ENCODE data around the gene SORCS2. TPM values are rescaled to one million over a fixed set of nuclear protein-coding genes. Genes with fewer than 3 reads are reported as not detected.
A peak's percentile ranks its signal among the peaks of the same experiment; 100 is the strongest.

The SORCS2 gene
- total and polyA plus RNA-seq, 2 donors (not counting 1 experiment from before 2014, with no cell fraction given), result not detected

- Histone ChIP-seq H3K9ac (ENCODE audit: low read length) (no peak overlapping the region), H4K20me1 (ENCODE audit: control insufficient read depth, insufficient read depth, low read length, poor library complexity, severe bottlenecking) (no peaks in the 10 kb centered on the region), H2AFZ (ENCODE audit: insufficient read depth, low read depth, low read length, poor library complexity, severe bottlenecking) (no peak overlapping the region), H3K27ac (ENCODE audit: low read length in 2 of 2) (no peak overlapping the region), H3K9me3 (ENCODE audit: control extremely low read depth in 1 of 3, control insufficient read depth in 2 of 3, insufficient read depth in 1 of 3, low read length in 2 of 3) (peaks cover 0 to 18% (median 0%) of the 10 kb centered on the region in 3 donors), H3K36me3 (replicated peaks in 1 of 2; ENCODE audit: control extremely low read depth in 1 of 2, control insufficient read depth in 1 of 2, extremely low read depth in 1 of 2, insufficient read depth in 2 of 2, low read length in 1 of 2) (no peaks in the 10 kb centered on the region), H3K4me3 (ENCODE audit: control extremely low read depth in 1 of 5, extremely low read depth in 1 of 5, insufficient read depth in 1 of 5, low read depth in 2 of 5, low read length in 4 of 5) (no peak overlapping the region), H3K79me2 (ENCODE audit: control insufficient read depth, insufficient read depth, low read length) (no peaks in the 10 kb centered on the region), H3K4me2 (replicated peaks; ENCODE audit: low read depth, low read length, poor library complexity, severe bottlenecking) (no peak overlapping the region), H3K27me3 (replicated peaks in 1 of 4; ENCODE audit: control extremely low read depth in 1 of 4, control insufficient read depth in 3 of 4, insufficient read depth in 4 of 4, low read length in 3 of 4) (no peaks in the 10 kb centered on the region), H3K4me1 (ENCODE audit: control insufficient read depth in 2 of 2, insufficient read depth in 2 of 2, low read length in 2 of 2) (no peaks in the 10 kb centered on the region)
- Mint-ChIP-seq H3K27ac (no peak overlapping the region), H3K4me1 (no peaks in the 10 kb centered on the region), H3K27me3 (peaks cover 3% of the 10 kb centered on the region), H3K9me3 (ENCODE audit: insufficient read depth) (no peaks in the 10 kb centered on the region), H3K4me3 (no peak overlapping the region)
- TF ChIP-seq EZH2 (IDR thresholded peaks at IDR 0.05; ENCODE audit: borderline replicate concordance, insufficient read depth, low read depth, low read length, poor library complexity, severe bottlenecking), result no peak
- TF ChIP-seq CTCF (IDR thresholded peaks at IDR 0.05), result no peak
- ChIA-PET POLR2A (no interaction called here), CTCF (no interaction called here)
- intact Hi-C loops (cut with micrococcal nuclease), result no loop called here
- ATAC-seq (ENCODE audit: low read depth) (no peak), DNase-seq (no peak)
- WGBS (ENCODE audit: insufficient coverage), result 82% methylated on average over 10 of the region's 15 CpGs
Observed at GRCh38 chr4:7239101-7239820, 46.9 kb downstream of the SORCS2 start.

GRCh38 chr4:7239844-7240243, 47.5 kb downstream of the SORCS2 start:
- no peaks in the 10 kb centered on the region for H4K20me1 ChIP-seq (ENCODE audit: control insufficient read depth, insufficient read depth, low read length, poor library complexity, severe bottlenecking)
- CTCF ChIA-PET, result no interaction called here
- TF ChIP-seq CTCF (IDR thresholded peaks at IDR 0.05) (no peak), EZH2 (IDR thresholded peaks at IDR 0.05; ENCODE audit: borderline replicate concordance, insufficient read depth, low read depth, low read length, poor library complexity, severe bottlenecking) (no peak)
- Mint-ChIP-seq H3K4me1 (no peaks in the 10 kb centered on the region), H3K27ac (peak overlapping the region; percentile 15), H3K4me3 (no peak overlapping the region), H3K27me3 (peaks cover 3% of the 10 kb centered on the region), H3K9me3 (ENCODE audit: insufficient read depth) (no peaks in the 10 kb centered on the region)
- POLR2A ChIA-PET, result no interaction called here
- 70% methylated on average over 12 of the region's 13 CpGs for WGBS (ENCODE audit: insufficient coverage)
- H3K4me1 ChIP-seq (ENCODE audit: control insufficient read depth in 2 of 2, insufficient read depth in 2 of 2, low read length in 2 of 2), result no peaks in the 10 kb centered on the region
- H3K27ac ChIP-seq (ENCODE audit: low read length in 2 of 2), result no peak overlapping the region
- DNase-seq (no peak), ATAC-seq (ENCODE audit: low read depth) (no peak)
- peaks cover 0 to 18% (median 0%) of the 10 kb centered on the region in 3 donors for H3K9me3 ChIP-seq (ENCODE audit: control extremely low read depth in 1 of 3, control insufficient read depth in 2 of 3, insufficient read depth in 1 of 3, low read length in 2 of 3)
- no peak overlapping the region for H3K4me3 ChIP-seq (ENCODE audit: control extremely low read depth in 1 of 5, extremely low read depth in 1 of 5, insufficient read depth in 1 of 5, low read depth in 2 of 5, low read length in 4 of 5)
- H2AFZ ChIP-seq (ENCODE audit: insufficient read depth, low read depth, low read length, poor library complexity, severe bottlenecking), result no peak overlapping the region
- no peak overlapping the region for H3K9ac ChIP-seq (ENCODE audit: low read length)
- no peaks in the 10 kb centered on the region for H3K79me2 ChIP-seq (ENCODE audit: control insufficient read depth, insufficient read depth, low read length)
- H3K27me3 ChIP-seq (replicated peaks in 1 of 4; ENCODE audit: control extremely low read depth in 1 of 4, control insufficient read depth in 3 of 4, insufficient read depth in 4 of 4, low read length in 3 of 4), result no peaks in the 10 kb centered on the region
- H3K4me2 ChIP-seq (replicated peaks; ENCODE audit: low read depth, low read length, poor library complexity, severe bottlenecking), result no peak overlapping the region
- H3K36me3 ChIP-seq (replicated peaks in 1 of 2; ENCODE audit: control extremely low read depth in 1 of 2, control insufficient read depth in 1 of 2, extremely low read depth in 1 of 2, insufficient read depth in 2 of 2, low read length in 1 of 2), result no peaks in the 10 kb centered on the region
- intact Hi-C loops (cut with micrococcal nuclease), result no loop called here
